Left ventricle myocardium superior (tissue), 1 donor: ENCODE data around the gene PIGM. TPM values are rescaled to one million over a fixed set of nuclear protein-coding genes. Genes with fewer than 3 reads are reported as not detected.

ENCODE experiments used
- ATAC-seq: fragments of 200-7000 bp; cut with Tn5 transposase; one replicate; pipeline ENCODE4 v1.9.1; 2020; ENCODE audit warnings: mild to moderate bottlenecking, moderate library complexity
- DNase-seq: peaks from one replicate; pipeline ENCODE4 v3.0.0-alpha.2; 2020
- intact Hi-C: fragments of 100-400 bp; cut with micrococcal nuclease; formaldehyde crosslinking; loops from one replicate; pipeline ENCODE4 v1.11.0; 2022
- total RNA-seq: library from RNA; stranded (reverse); fragmentation: NEBNext Ultra II Directional; extraction: Animal tissue kit (Norgen Biotek cat#: 25700); gene quantifications from one replicate; pipeline ENCODE4 v1.2.1, GENCODE V29; 2021
- donor health status: DM: no; HTN: yes; CAD: no; lungs with severe emphysema.

PIGM gene
- total RNA-seq, 1 donor from 2014 or later, result 2.4 TPM

DNA sequence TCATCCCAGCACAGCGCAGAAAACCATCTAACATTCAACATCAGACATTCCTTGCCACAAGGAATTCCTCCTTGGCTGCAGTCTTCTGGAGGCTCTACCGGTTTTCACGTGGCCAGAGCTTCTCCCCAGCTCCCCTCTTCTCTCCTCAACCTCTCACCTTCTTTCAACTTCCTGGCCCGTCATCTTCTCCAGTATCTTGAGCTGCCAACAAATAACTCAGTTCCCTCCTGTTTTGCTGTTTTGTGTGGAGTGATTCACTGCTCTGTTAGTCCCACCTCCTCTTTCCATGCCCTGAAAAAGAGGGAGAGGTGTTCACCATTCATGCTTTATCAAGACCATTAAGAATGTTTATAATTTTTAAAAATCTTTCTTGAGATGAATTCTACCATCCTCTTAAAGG, 32.6 kb downstream of the PIGM start:
- intact Hi-C loops, result no loop called here
- DNase-seq (no peak), ATAC-seq (no peak)

DNA sequence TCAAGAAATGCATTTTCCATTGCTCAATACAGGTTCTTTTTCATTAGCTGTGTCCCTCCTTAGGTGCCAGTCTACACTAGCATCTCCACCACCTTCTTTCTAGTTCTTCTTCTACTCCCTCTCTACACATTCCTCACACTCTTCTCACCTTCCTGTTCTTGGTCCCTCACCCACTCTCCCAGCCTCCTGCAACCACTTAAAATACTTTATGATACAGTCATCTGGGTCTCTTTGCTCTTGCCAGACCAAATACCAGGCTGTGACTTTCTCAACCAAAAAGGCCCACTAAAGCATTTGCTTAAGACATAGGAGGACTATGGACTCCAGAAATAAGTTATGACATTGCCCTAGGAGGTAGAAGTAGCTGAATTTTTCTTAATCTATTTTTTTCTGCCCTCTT, 35.1 kb downstream of the PIGM start:
- intact Hi-C loops, result no loop called here
- ATAC-seq (peak; percentile 92), DNase-seq (no peak)

DNA sequence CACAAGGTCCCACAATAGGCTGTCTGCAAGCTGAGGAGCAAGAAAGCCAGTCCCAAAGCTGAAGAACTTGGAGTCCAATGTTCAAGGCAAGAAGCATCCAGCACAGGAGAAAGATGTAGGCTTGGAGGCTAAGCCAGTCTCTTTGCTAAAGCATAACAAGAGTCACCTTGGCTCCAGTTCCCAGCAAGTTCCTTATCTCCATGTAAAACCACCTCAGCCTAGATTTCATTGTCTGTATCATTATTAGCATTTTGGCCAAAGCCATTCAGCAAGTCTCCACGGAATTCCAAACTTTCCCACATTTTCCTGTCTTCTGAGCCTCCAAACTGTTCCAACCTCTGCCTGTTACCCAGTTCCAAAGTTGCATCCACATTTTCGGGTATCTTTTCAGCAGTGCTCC, 36.9 kb downstream of the PIGM start:
- intact Hi-C loops, result no loop called here
- DNase-seq, result no peak

DNA sequence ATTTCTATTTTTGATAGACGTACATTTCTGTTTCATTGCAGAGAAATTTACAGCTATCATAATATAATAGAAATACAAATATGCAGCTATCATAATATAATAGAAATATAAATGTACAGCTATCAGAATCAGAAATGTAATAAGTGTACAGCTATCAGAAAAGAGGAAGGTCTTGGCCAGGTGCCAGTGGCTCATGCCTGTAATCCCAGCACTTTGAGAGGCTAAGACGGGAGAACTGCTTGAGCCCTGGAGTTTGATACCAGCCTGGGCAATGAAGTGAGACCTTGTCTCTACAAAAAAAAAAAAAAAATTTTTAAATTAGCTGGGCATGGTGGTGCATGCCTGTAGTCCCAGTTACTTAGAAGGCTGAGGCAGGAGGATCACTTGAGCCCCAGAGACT, 37.9 kb downstream of the PIGM start:
- no peak for DNase-seq
- intact Hi-C loops, result no loop called here
- ATAC-seq, result no peak

More for the DNA sequence above, 36.9 kb downstream of the PIGM start:
- ATAC-seq, result no peak

DNA sequence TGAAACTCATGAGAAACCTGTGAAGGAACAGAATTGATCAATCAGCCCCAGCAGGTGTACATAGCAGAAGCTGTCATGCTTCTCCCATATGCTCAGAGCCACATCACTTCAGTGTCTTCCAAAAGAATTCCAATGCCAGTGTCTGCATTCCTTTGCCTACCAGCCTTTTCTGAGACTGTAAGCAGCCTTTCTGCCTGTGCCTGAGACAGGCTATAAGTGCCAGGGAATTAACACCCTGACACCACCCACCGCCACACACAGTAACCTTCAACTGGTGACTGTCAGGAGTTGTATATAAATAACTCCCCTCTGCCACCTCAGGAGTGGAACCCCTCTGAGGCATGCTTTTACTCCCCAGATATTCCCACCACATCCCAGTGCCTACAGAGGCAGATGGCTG, 39.6 kb downstream of the PIGM start:
- ATAC-seq (peak; percentile 81), DNase-seq (no peak)
- intact Hi-C loops, result no loop called here

DNA sequence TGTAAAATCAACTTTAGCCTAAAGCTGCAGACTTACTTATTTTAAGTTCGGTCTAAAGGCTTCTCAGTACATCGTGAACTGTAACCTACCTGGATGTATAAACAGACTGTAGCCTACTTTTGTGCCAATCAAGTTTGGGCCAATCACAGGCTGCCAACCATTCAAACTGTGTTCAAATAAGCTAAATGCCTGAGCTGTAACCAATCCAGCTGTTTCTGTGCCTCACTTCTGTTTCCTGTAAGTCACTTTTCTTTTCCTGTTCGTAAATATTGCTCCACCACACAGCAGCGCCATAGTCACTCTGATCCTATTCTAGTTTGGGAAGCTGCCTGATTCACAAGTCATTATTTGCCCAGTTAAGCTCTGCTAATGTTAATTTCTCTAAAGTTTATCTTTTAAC, 40.3 kb downstream of the PIGM start:
- ATAC-seq, result peak; percentile 14
- intact Hi-C loops, result no loop called here

DNA sequence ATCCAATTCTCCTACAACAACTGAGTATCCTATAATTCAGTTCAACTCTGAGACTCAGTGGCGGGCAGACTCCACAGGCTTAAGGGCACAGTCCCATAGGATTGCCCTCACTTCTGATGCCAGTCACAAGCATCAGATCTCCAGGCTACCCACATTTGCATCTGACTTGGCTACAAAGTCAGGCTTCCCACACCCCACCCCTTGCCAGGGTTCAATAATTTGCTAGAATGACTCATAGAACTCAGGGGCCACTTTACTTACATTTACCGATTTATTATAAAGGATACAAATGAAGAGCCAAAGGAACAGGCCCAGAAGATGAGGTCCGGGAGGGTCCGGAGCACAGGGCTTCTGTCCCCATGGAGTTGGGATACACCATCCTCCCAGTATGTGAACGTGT, 41.8 kb downstream of the PIGM start:
- intact Hi-C loops, result no loop called here
- DNase-seq (no peak), ATAC-seq (no peak)

More for the DNA sequence above, 40.3 kb downstream of the PIGM start:
- no peak for DNase-seq

DNA sequence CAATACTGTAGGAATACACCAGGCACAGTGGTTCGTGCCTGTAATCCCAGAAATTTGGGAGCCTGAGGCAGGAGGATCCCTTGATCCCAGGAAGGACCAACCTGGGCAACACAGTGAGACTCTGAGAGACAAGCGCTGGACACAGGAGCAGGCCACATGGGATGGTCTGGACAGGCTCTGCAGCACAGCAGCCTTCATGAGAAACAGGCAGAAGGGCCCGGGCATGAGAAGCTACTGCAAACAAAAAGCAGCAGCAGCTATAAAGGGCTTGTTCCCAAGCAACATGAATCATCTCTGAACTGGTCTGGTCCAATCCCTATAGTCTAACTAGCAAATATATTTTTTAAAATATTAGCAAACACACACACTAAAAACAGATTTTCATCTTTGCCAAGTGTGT, 42.2 kb downstream of the PIGM start:
- intact Hi-C loops, result no loop called here
- ATAC-seq, result no peak
- no peak for DNase-seq

DNA sequence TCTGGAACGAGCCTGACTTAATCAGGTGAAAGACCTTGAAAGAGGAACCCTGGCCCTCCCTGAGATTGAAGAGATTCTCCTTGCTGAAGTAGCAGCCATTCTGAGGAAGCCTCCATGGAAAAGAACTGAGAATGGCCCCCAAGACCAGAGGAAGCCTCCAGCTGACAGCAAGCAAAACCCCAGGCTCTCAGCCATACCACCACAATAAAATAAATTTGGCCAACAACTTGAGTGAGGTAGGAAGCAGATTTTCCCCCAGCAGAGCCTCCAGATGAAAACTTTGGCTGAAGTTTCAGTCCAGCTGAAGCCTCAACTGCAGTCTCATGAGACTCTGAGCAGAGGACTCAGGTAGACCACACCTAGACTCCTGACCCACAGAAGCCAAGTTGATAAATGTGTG, 43.8 kb downstream of the PIGM start:
- no peak for ATAC-seq
- intact Hi-C loops, result no loop called here
- DNase-seq, result no peak

DNA sequence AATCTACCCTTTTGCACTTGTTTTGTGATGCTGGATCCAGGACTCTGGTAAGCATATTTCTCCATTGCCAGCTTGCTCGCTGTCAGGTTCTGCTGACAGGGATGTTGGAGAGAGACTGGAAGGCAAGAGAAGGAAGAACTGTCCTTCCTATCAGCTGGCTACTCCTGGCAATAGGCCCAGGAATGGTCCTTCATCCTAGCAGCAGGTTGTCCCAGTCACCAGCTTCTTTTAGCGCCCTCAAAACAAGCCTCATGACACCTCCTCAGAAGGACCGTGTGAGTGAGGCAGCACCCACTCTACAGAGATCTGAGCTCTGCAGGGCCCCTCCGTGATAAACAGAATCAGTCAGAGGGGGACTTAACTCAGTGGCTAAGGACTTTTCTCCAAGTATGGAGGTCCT, 44.6 kb downstream of the PIGM start:
- DNase-seq (no peak), ATAC-seq (peak; percentile 77)
- intact Hi-C loops, result no loop called here

DNA sequence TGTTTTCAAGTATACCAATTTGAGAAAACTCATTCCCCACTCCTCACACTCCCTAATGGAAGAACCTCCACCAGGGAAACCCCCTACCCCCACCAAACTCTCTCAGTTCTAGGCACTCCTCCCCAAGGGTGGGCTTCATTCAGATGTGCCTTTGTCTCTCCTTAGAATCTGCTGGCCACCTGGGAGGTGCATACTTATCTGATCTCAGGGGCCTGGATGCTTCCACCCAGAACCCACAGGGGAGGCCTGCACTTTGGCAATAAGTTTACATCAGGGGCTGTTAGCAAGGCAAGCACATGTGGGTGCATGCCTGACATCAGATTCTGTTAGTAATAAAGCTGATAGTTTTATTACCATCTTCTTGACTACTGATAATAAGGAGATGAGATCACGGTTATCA, 45.3 kb downstream of the PIGM start:
- intact Hi-C loops, result no loop called here
- ATAC-seq (no peak), DNase-seq (no peak)

DNA sequence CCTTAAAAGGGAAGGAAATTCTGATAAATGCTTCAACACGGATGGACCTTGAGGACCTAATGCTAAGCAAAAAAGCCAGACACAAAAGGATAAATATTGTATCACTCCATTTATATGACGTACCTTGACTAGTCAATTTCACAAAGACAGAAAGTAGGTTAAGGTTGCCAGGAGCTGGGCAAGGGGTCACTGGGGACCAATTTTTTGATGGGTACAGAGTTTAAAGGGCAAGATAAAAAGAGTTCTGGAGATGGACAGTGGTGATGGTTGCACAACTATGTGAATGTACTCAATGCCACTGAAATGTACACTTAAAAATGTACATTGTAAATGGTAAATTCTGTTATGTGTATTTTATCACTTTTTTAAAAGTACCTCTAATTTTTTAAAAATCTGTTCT, 45.7 kb downstream of the PIGM start:
- intact Hi-C loops, result no loop called here
- ATAC-seq (no peak), DNase-seq (no peak)

DNA sequence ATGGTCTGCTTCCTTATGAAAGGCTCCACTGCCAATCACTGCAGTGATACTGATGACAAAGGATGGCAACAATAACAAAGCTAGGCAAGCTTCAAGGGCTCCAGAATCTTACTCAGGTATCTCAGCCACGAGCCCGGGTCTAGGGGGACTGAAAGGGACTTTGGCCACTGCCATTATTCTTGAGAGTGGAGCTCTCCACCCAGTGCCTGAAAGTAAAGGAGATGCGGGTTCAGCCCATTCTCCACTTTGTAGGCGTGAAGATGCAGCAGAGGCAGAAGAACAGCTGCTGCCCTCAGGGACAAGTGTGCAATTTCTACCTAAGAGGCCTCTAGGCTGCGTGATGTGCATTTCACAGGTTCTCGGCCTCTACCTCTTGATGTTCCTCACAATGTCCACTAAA, 46.3 kb downstream of the PIGM start:
- no peak for DNase-seq
- intact Hi-C loops, result no loop called here
- no peak for ATAC-seq

DNA sequence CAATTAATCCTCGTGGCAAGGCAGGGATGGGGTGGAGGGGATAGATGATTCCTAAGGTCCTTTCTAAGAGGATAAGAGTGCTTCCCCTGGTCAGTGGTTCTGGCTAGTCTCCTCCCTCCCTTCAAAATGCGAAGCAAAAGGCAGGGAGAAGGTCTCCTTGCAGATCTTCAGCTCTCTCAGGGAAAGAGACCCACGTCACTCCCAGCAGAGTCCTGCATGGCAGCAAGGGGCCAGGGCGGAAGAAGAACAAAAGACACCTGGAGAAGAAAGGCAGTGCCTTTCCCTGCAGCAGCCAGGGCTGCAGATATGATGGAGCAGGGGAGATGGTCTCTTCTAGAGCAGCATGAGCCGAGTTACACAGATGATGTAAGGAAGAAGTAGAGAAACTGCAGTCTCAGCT, 48.1 kb downstream of the PIGM start:
- ATAC-seq (no peak), DNase-seq (no peak)
- intact Hi-C loops, result no loop called here

DNA sequence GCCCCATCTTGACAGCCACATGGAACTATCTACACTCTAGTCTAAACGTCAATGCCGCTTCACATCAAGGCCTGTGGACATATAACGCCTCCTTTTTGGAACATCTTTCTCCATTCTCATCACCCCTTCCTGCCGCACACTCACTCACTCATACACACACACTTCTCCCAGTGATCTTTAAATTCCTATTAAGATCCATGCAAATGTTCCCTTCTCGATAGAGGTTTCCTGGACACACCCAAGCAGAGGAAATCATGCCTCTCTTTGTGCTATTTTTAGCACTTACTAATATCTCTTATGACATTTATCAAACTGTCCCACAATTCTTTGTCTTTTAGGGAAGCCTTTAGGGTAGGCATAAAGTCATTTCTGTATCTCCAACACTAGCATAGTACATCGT, 49.5 kb downstream of the PIGM start:
- intact Hi-C loops, result no loop called here
- DNase-seq, result no peak
- no peak for ATAC-seq

DNA sequence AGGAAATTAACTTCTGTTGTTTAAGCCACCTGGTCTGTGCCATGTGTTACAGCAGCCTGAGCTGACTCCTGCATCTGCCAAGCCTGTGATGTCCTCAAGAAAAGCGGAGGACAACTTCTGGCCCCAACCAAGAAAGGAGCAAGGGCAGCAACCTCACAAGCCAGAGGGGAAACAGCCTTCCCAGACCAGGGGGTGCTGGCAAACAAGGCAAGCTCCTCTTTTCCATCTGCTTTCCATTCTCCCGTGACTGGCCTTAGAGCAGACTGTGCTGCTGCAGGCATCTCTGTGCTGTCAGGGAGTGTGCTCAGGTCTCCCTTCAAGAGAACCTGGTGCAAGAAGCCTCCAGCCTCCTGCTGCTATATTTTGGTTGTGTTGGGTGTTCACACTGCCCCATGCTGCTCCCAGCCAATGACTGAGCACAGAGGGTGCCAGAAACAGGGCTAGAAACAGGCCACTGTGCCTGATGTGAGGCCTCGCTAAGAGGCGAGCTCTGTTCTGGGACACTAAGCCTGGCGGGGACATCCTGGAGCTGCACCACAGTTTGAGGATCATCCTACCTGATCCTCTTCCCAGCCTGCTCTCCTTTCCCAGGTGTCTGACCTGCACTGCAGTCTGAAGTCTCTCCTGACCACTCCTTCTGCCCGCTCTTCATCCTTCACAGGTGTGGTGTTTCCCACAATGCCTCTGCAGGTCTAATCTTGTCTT, 50.3 kb downstream of the PIGM start:
- intact Hi-C loops, result no loop called here
- ATAC-seq (no peak), DNase-seq (no peak)

DNA sequence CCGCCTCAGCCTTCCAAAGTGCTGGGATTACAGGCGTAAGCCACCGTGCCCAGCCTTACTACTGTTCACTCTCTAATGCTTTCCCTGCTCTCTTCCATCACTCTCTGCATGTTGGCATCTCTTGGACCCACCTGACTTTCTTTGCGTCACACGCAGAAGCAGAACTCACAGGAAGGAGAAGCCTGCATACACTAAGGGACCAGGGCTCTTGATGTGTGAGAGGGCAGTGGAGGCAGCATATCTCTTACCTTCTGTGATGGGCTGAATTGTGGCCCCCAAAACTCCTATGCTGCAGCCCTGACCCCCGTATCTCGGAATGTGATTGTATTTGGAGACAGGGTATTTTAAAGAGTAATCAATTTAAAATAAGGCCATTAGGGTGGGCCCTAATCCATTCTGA, 51.0 kb downstream of the PIGM start:
- DNase-seq (no peak), ATAC-seq (no peak)
- intact Hi-C loops, result no loop called here

DNA sequence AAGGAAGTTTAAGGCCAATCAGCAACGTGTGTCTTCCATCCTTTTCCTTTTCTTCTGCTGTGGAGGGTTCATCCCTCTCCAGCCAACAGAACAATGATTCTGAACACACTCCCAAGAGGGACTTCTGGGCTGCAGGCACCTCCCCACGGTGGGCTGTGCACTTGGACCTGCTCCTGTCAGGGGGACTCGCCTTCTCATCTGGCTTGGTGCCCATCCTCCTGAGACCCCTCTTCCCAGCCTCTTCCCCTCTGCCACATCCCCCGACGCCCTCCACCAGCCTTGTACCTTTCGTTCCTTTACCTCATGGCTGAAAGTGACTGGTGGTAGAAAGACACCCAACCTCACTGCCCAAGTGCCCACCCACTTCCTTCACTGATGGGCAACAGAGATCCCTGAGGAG, 51.7 kb downstream of the PIGM start:
- ATAC-seq, result no peak
- intact Hi-C loops, result no loop called here
- no peak for DNase-seq

DNA sequence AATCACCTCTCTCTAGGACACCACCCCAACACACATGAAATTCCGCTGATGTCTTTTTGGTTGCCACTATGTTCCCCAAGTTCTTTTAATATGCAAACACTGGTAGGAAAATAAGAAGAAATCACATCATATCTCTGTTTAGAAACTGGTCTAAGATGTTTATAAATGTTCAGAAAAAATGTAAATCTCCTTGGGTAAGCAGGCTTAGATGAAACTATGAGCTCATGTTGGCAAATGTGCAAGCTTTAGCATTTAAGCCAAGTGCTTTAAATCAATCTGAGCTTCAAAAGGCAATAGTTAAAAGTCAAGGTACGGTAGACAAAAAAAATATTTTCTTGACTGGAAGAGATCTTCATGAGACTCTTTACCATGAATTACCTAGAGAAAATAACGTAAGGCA, 52.5 kb downstream of the PIGM start:
- DNase-seq (no peak), ATAC-seq (no peak)
- intact Hi-C loops, result no loop called here

DNA sequence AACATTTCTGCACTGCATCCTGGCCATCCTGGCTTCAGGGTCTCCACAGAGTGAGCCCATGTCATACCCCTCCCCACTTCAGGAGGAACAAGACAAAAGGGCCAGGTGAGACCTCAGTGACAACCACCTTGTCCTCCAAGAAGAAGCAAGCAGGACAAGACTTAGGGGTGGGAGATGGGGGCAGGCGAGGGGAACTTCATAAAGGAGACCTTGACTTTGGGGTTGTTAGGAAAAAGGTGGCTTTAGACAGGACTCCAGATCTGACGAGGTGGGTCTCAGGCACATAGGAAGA, 53.7 kb downstream of the PIGM start:
- no peak for DNase-seq
- intact Hi-C loops, result no loop called here
- ATAC-seq, result no peak

DNA sequence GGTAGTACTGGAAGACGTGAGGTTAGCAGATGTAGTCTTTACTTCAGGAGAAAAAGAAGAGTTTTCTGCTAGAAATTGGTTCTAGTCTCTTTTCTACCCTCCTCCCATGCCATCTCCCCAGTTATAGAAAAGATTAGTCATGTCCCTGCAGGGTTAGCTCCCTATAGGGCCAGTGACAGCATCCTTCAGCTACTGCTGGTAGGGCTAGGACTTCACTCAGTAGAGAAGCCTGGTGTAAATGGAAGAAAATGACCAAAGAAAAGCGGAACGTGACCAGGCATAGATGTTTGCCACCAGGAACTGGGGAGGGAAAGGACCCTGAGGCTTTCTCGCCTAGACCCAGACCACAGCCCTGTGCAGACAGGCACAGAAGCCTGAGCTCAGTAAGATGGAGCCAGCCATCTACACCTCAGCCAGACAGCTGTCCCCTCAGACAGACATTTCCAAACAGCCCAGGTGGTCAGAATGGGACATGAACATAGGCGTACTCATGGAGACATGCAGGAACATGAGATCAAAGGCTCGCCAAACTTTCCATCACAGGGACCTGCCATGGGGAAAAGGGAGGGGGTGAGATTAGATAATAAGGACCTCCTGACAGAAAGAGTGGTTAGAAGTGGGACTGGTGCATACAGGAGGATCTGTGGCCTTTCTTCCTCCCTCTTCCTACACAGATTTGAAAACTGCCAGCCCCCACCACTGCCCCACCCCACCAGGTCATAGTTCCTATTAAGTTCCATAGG, 54.3 kb downstream of the PIGM start:
- ATAC-seq (no peak), DNase-seq (no peak)
- intact Hi-C loops, result no loop called here
